ENCODE measurements around the gene CYSTM1.

Gene CYSTM1

GRCh38 chr5:140259500-140259899 lies 84.5 kb downstream of the CYSTM1 start:
- no peak for DNase-seq (ENCODE audit: low read depth)

- DNase-seq (ENCODE audit: low read depth) = no peak
Measured at GRCh38 chr5:140260089-140260656, 85.2 kb downstream of the CYSTM1 start.

- DNase-seq (ENCODE audit: low read depth) = peak; percentile 83
Measured at GRCh38 chr5:140261403-140262171, 86.6 kb downstream of the CYSTM1 start.

GRCh38 chr5:140262221-140262620 lies 87.2 kb downstream of the CYSTM1 start:
- no peak for DNase-seq (ENCODE audit: low read depth)

GRCh38 chr5:140262839-140263238 lies 87.9 kb downstream of the CYSTM1 start:
- no peak for DNase-seq (ENCODE audit: low read depth)

- DNase-seq (ENCODE audit: low read depth) = no peak
Measured at GRCh38 chr5:140265845-140266244, 90.9 kb downstream of the CYSTM1 start.

- DNase-seq (ENCODE audit: low read depth) = no peak
Measured at GRCh38 chr5:140266471-140267200, 91.6 kb downstream of the CYSTM1 start.

GRCh38 chr5:140267201-140267540 lies 92.2 kb downstream of the CYSTM1 start:
- no peak for DNase-seq (ENCODE audit: low read depth)

- DNase-seq (ENCODE audit: low read depth) = no peak
Measured at GRCh38 chr5:140267559-140268018, 92.6 kb downstream of the CYSTM1 start.

GRCh38 chr5:140270008-140270407 lies 95.0 kb downstream of the CYSTM1 start:
- DNase-seq (ENCODE audit: low read depth) = no peak

- no peak for DNase-seq (ENCODE audit: low read depth)
Measured at GRCh38 chr5:140273401-140273877, 98.5 kb downstream of the CYSTM1 start.

GRCh38 chr5:140275837-140276236 lies 100.8 kb downstream of the CYSTM1 start:
- DNase-seq (ENCODE audit: low read depth) = no peak

- DNase-seq (ENCODE audit: low read depth) = no peak
Measured at GRCh38 chr5:140282266-140282665, 107.3 kb downstream of the CYSTM1 start.

- no peak for DNase-seq (ENCODE audit: low read depth)
Measured at GRCh38 chr5:140284013-140284412, 109.0 kb downstream of the CYSTM1 start.

- DNase-seq (ENCODE audit: low read depth) = no peak
Measured at GRCh38 chr5:140286424-140286823, 111.4 kb downstream of the CYSTM1 start.

- DNase-seq (ENCODE audit: low read depth) = no peak
Measured at GRCh38 chr5:140287801-140288521, 113.0 kb downstream of the CYSTM1 start.

GRCh38 chr5:140292212-140293036 lies 117.4 kb downstream of the CYSTM1 start:
- no peak for DNase-seq (ENCODE audit: low read depth)

Data from stromal cell of bone marrow (primary cell).